ENCODE results near the gene GLTPD2. TPM values are rescaled to one million over a fixed set of nuclear protein-coding genes. Genes with fewer than 3 reads are reported as not detected.

Gene GLTPD2
- total RNA-seq, 4 donors from 2014 or later = not detected

DNA sequence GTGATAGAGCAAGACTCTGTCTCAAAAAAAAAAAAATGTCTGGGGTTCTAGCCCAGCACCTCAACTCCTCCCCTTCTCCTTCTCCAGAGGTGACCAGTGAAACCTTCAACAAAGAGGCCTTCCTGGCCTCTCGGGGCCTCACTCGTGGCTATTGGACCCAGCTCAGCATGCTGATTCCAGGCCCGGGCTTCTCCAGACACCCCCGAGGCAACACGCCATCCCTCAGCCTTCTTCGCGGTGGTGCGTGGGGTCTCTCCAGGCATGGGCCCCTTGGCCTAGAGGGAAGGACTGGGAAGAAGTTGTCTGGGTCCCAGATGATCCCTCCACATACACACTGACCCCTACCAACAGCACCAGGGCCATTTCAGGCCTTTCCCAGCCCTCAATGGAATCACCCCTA is 45.5 kb upstream of the GLTPD2 start:
- TF ChIP-seq CTCF (IDR thresholded peaks at IDR 0.05; ENCODE audit: low read depth) = no peak

- no peak for TF ChIP-seq CTCF (IDR thresholded peaks at IDR 0.05; ENCODE audit: low read depth)
These were observed 44.9 kb upstream of the GLTPD2 start for GRCh38 chr17:4743898-4744297.

DNA sequence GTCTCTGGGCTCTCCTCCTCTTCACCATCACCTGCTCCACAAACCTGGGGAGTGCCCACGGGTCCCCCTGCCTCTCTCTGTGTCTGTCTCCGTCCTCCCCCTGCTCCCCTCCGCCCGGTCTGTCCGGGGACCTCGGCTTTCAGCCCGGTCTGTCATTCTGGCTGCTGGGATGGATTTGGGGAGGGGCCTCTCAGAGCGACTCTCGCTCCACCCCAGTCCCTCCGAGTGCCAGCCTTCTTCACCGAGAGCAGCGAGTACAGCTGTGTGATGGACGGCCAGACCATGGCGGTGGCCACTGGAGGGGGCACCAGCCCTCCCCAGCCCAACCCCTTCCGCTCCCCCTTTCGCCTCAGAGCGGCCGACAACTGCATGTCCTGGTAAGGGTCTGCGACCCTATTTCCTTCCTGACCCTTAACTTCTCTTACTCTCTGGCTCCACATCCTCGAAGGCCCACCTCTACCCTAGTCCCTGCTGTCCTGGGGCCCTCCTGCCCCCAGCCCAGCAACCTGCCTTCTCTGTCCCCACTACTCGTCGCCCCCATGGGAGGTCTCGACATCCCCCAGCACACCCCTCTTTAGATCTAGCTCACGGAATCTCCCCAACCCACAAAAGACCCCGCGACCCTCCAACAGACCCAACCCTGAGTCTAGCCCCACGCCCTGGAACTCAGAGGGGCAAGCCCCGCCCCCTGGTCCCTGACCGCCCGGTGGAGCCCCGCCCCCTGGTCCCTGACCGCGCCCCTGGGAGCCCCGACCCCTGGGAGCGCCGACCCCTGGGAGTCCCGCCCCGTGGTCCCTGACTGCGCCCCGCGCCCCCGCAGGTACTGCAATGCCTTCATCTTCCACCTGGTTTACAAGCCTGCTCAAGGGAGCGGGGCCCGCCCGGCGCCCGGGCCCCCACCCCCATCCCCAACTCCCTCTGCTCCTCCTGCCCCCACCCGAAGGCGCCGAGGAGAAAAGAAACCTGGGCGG is 43.5 kb upstream of the GLTPD2 start:
- no peak for TF ChIP-seq CTCF (IDR thresholded peaks at IDR 0.05; ENCODE audit: low read depth)

GRCh38 chr17:4747847-4748246 is 40.9 kb upstream of the GLTPD2 start:
- no peak for TF ChIP-seq CTCF (IDR thresholded peaks at IDR 0.05; ENCODE audit: low read depth)

GRCh38 chr17:4748686-4749085 is 40.1 kb upstream of the GLTPD2 start:
- TF ChIP-seq CTCF (IDR thresholded peaks at IDR 0.05; ENCODE audit: low read depth) = no peak

DNA sequence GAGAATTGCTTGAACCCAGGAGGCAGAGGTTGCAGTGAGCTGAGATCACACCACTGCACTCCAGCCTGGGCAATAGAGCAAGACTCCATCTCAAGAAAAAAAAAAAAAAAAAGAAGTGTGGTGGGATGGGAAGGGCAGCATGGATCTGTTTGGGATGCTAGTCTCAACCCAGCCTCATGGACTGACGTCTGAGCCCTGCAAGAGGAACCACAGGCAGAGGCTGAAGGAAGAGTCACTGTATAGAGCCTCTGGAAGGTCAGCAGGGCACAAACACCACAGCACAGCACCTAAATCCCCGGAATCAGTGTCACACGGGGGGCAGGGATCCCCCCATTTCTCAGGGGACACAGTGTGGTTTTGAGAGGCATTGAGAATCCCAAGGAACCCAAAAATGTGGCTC is 38.2 kb upstream of the GLTPD2 start:
- no peak for TF ChIP-seq CTCF (IDR thresholded peaks at IDR 0.05; ENCODE audit: low read depth)

- no peak for TF ChIP-seq CTCF (IDR thresholded peaks at IDR 0.05; ENCODE audit: low read depth)
These were observed 36.8 kb upstream of the GLTPD2 start for GRCh38 chr17:4751932-4752331.
